Measurements from ENCODE around the gene DDAH2. TPM values are rescaled to one million over a fixed set of nuclear protein-coding genes. Genes with fewer than 3 reads are reported as not detected.

The DDAH2 gene
- total and polyA plus RNA-seq, 10 of the 15 experiments (the other 5 are each of a cell fraction or from before 2014, with no cell fraction given) = 0.35 to 9.9 (median 6.2) TPM

GRCh38 chr6:31723245-31723979 is 5.7 kb downstream of the DDAH2 start, which contains the start of gene MPIG6B:
TSS of gene MPIG6B (plus strand) at chr6:31723373. CDS start at chr6:31723384, 11 bp downstream.
- no peak within 1 kb of the TSS for H3K9ac ChIP-seq (ENCODE audit: control insufficient read depth, insufficient read depth, low read length)
- FAIRE-seq (no peak), ATAC-seq (no peak), DNase-seq (ENCODE audit: low read depth, low spot score) (no peak)
- no peaks in the 10 kb centered on the region for H3K9me3 ChIP-seq (replicated peaks; ENCODE audit: control insufficient read depth, insufficient read depth, low read length)
- CTCF ChIA-PET = interaction anchor here (1.2 to 2.8 kb wide), 2 partner anchors 9 to 47 kb away, joined by 5 to 12 read pairs; no protein-coding TSS in a partner anchor
- H3K4me3 ChIP-seq = no peak within 1 kb of the TSS
- WGBS (ENCODE audit: insufficient coverage, insufficient replicate concordance, low lambda C conversion rate, missing lambda C conversion rate) = 76% methylated on average over 32 of the region's 46 CpGs
- no peaks in the 10 kb centered on the region for H4K20me1 ChIP-seq (ENCODE audit: control insufficient read depth, insufficient read depth)
- TF ChIP-seq ZNF217 (IDR thresholded peaks at IDR 0.05) (no peak), POLR2A (IDR thresholded peaks at IDR 0.05; ENCODE audit: low read depth, low read length) (no peak), BACH1 (IDR thresholded peaks at IDR 0.05; ENCODE audit: borderline replicate concordance) (no peak), CUX1 (IDR thresholded peaks at IDR 0.05; ENCODE audit: insufficient replicate concordance, low read depth, low read length) (no peak), BCL11A (IDR thresholded peaks at IDR 0.05; ENCODE audit: low read depth, low read length) (no peak), GATAD2B (conservative IDR thresholded peaks at IDR 0.05; ENCODE audit: low read depth) (no peak), FOS (IDR thresholded peaks at IDR 0.05; ENCODE audit: borderline replicate concordance, extremely low read depth, insufficient read length) (no peak), NFYB (IDR thresholded peaks at IDR 0.05; ENCODE audit: insufficient read depth, low read depth, low read length) (no peak), TCF12 (IDR thresholded peaks at IDR 0.05; ENCODE audit: low read depth, low read length) (no peak)
- in situ Hi-C loops (cut with MboI) = no loop called here
- no peak within 1 kb of the TSS for H3K4me2 ChIP-seq (ENCODE audit: control insufficient read depth, insufficient read depth)
- peaks cover 15% of the 10 kb centered on the region for H3K4me1 ChIP-seq (ENCODE audit: control insufficient read depth, insufficient read depth, low read length)
- BruUV-seq (replicated peaks) = no TSS peak
- H3K27ac ChIP-seq (ENCODE audit: control insufficient read depth, insufficient read depth) = no peak within 1 kb of the TSS
- POLR2A ChIA-PET = interaction anchor here (0.6 to 1.1 kb wide), 2 partner anchors 72 to 675 kb away, joined by 4 to 7 read pairs; partner anchors contain the start of gene BAG6
- H3K27me3 ChIP-seq (replicated peaks in 1 of 2; ENCODE audit: control insufficient read depth in 2 of 2, insufficient read depth in 2 of 2, low read length in 1 of 2) = no peaks in the 10 kb centered on the region; a peak in 1 of 4 replicates
- SMC1A ChIA-PET (ENCODE audit: uncharacterized antibody, unreplicated experiment) = interaction anchor here (0.7 to 2.0 kb wide), 5 partner anchors 8 to 47 kb away, joined by 3 to 7 read pairs (median 5); partner anchors contain the start of genes LY6G6D and LY6G6F
- no peaks in the 10 kb centered on the region; a peak in 2 of 4 replicates for H3K36me3 ChIP-seq (ENCODE audit: control insufficient read depth in 2 of 2, insufficient read depth in 2 of 2, low read length in 1 of 2)
- H3K79me2 ChIP-seq (ENCODE audit: control insufficient read depth, insufficient read depth, low read length) = no peaks in the 10 kb centered on the region
- no peak within 1 kb of the TSS for H2AFZ ChIP-seq (ENCODE audit: control insufficient read depth, low read depth, low read length)
- intact Hi-C loops (cut with micrococcal nuclease; ENCODE audit: unreplicated experiment) = no loop called here
- RAD21 ChIA-PET (ENCODE audit: unreplicated experiment) = interaction anchor here (1.5 kb wide), 1 partner anchor 46 kb away, joined by 3 read pairs; no protein-coding TSS in a partner anchor
